8988T (cell line): ENCODE results near the gene PLCL2.
"Not testable (repeated sequence)": the region's sequence is repeated elsewhere in the genome, so short reads cannot be mapped to it uniquely, and the experiment has no call there.

Experiments used
- DNase-seq: peaks from one replicate; pipeline ENCODE4 v3.0.0; 2011

The PLCL2 gene

GRCh38 chr3:16978234-16978920 is 93.6 kb downstream of the PLCL2 start:
- DNase-seq = no peak

GRCh38 chr3:16978921-16979271 is 94.1 kb downstream of the PLCL2 start:
- no peak for DNase-seq

DNA sequence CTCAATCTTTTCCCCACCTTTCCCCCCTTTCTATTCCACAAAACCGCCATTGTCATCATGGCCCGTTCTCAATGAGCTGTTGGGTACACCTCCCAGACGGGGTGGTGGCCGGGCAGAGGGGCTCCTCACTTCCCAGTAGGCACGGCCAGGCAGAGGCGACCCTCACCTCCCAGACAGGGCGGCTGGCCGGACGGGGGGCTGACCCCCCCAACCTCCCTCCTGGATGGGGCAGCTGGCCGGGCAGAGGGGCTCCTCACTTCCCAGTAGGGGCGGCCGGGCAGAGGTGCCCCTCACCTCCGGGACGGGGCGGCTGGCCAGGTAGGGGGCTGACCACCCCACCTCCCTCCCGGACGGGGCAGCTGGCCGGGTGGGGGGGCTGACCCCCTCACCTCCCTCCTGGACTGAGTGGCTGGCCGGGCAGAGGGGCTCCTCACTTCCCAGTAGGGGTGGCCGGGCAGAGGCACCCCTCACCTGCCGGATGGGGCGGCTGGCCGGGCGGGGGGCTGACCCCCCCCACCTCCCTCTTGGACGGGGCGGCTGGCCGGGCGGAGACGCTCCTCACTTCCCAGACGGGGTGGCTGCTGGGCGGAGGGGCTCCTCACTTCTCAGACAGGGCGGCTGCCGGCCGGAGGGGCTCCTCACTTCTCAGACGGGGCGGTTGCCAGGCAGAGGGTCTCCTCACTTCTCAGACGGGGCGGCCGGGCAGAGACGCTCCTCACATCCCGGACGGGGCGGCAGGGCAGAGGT is 95.2 kb downstream of the PLCL2 start:
- DNase-seq = not testable (repeated sequence)

GRCh38 chr3:16980526-16980925 is 95.8 kb downstream of the PLCL2 start:
- DNase-seq = not testable (repeated sequence)

- DNase-seq = no peak
Observed at GRCh38 chr3:16982460-16982859, 97.7 kb downstream of the PLCL2 start.

DNA sequence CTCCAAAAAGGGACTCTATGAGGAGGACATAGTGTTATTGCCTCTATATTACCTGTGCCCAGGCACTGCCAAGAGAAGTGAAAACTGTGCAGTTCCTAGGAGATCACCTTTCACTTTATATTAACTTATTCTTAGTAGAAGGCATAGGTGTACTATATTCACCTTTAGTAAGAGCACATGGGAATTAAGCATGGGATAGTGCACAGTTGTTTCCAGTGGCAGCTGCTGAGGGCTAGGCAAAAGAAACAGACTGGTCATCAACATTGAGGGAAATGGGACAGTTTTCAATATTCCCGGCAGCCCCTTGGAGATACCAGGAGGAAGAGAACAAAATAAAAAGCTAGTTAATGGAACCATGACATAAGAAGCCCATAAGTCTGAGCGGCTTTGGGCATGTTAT is 100.9 kb downstream of the PLCL2 start:
- no peak for DNase-seq

DNA sequence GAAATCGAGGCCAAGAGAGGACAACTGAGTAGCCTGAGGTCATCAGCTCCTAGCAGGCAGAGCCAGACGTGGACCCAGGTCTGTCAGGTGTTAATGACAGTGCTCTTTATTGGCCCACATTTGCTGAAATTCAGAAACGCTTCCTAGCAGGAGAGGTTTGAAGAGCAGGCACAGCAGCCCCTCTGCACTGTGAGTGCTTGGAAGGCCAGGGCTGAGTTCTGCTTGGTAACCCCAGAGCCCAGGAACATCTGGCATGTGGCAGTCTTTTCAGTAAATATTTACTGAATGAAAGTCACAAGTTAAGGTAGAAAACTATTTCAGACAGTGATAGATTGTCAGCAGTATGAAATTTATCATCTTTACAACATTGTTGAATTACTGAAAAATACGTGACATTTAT is 102.4 kb downstream of the PLCL2 start:
- DNase-seq = no peak

DNA sequence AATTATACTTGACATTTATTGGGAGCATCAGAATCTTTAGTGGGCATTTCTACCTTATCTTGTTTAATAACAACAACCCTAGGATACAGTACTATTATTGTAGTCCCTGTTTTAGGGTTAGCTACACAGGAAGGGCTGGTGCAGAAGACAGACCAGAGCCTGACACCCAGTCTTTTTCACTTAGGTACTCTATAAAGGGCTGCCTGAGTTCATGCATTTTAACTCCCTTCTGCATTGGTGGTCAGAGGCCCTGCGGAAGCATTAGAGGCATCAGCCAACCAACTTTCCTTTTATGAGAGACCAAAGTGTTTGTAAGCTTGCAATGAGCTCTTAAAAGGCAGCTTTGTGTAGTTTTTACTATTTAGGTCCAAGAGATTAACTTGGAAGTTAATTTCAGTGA is 105.4 kb downstream of the PLCL2 start:
- no peak for DNase-seq

GRCh38 chr3:16992198-16992597 is 107.4 kb downstream of the PLCL2 start:
- DNase-seq = no peak

- no peak for DNase-seq
Observed at GRCh38 chr3:16993227-16993626, 108.5 kb downstream of the PLCL2 start.

DNA sequence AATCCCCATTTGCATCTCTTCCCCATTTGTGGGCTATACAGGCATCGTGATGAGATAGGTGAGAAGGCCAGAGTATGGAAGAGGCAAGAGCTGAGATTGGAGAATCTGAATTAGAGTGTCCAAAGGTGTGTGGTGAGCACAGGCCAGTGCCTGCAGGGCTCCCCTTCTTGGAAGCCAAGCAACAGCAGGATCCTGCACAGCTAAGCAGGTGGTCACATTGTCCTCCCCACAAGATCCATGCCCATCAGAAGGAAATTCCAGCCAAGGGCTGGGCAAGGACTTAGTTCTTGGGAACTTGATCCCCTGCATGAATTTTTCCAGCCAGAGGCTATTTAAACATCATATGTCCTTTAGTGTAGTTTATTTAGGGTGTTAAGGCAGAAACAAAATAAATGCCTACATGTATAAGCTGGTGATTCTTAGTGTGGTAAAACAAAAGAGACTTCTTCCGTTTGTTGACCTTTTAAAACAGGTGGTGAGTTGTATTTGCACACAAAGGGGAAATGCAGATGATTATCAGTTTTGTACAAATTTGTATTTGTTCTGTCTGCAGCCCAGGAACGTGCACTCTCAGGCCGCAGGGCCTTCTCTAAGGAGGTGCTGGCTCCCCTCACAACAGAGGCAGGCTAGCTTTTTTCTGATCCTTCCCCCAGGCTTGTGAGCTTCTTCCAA is 110.2 kb downstream of the PLCL2 start:
- DNase-seq = no peak

GRCh38 chr3:16995601-16996000 is 110.8 kb downstream of the PLCL2 start:
- DNase-seq = no peak

- DNase-seq = no peak
Observed at GRCh38 chr3:16998236-16998923, 113.6 kb downstream of the PLCL2 start.

GRCh38 chr3:16999161-16999560 is 114.4 kb downstream of the PLCL2 start:
- no peak for DNase-seq

GRCh38 chr3:16999871-17000270 is 115.1 kb downstream of the PLCL2 start:
- no peak for DNase-seq

DNA sequence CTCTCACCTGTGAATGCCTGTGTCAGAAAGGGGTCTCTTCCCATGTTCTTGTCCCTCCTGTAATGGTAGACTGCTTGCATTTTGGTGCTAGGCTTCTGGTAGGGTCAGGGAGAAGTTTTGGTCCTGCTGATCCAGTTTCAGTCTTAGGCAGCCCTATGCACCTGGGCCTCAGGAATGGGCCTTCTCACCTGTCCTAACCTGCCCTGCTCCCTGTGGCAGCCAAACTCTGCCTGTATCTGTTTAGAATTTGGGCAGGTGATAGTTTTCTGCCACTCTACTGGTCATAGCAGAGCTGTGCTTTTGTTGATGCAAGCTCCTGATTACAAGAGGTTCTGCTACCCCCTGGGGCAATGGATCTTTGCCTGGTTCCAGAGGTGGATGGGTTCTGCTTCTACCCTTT is 118.7 kb downstream of the PLCL2 start:
- DNase-seq = no peak

DNA sequence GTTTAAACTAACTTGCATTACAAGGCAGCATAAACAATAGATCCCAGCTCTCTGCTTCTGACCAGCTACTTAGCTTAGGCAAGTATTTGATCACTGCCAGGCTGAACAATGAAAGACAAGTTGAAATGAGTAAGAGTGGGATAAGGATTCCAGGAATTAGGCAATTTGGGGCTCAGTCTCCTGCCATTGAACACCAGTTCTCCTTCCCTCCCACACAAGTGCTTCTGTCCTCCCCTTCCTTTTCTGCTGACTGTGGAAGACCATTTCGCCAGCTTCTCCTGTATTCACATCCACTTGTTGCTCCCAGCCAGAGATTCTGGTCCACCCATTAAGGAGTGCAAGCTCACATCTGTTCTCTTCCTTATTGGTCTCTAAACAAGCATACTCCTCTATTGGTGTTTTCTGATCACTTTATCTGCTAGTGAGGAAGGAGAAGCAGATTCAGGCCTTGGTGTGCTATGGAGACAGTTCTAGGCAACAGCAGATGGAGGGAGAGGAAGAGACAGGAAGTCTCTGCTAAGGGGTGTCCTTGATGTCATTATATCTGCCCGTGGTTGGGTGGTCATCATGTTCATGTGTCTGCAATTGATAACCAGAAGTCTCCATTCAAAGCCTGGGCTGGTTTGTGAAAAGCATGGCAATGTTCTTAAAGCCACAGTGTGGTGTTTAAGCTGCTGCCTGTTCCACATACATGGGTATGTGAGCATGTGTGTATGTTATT is 121.5 kb downstream of the PLCL2 start:
- no peak for DNase-seq

DNA sequence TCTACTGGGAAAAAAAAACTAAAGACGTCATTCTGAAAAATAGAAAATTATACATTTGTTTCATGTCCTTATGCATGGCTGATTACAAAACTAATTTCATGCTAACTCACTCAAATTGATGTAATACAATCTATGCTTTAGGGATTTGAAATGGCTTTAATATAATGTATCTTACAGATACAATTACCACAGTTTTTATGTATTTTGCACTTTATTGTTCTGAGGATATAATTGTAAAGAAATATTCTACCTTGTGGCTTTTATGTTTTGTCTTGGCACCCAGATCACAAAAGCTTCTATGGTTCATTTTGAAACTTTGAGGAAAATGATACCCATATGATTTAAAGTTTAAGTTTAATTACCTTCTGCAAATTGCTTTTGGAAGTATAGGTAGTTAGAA is 122.5 kb downstream of the PLCL2 start:
- DNase-seq = no peak

- no peak for DNase-seq
Observed at GRCh38 chr3:17009826-17010225, 125.1 kb downstream of the PLCL2 start.

DNA sequence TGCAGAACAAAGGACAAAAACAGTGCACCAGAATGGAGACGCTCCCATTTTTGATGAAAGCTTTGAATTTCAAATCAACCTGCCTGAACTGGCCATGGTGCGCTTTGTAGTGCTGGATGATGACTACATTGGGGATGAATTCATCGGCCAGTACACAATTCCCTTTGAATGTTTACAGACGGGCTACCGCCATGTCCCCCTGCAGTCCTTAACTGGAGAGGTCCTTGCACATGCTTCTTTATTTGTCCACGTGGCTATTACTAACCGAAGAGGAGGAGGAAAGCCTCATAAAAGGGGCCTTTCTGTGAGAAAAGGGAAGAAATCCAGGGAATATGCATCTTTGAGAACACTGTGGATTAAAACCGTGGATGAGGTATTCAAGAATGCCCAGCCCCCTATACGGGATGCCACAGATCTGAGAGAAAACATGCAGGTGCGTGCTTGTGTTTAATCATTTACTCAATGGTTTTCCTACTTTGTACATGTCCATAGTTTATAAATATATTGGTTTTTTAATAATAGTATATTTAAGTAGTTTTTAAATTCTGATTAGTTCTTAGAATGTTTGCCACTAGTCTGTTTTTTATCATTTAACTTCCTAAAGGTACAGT is 127.1 kb downstream of the PLCL2 start:
- DNase-seq = no peak

GRCh38 chr3:17013050-17013449 is 128.3 kb downstream of the PLCL2 start:
- no peak for DNase-seq

- no peak for DNase-seq
Observed at GRCh38 chr3:17013571-17013970, 128.8 kb downstream of the PLCL2 start.
